B cell (primary cell): ENCODE results near the gene TRAM2. TPM values are rescaled to one million over a fixed set of nuclear protein-coding genes. Genes with fewer than 3 reads are reported as not detected.

Experiments
- ATAC-seq: fragments of 200-7000 bp; cut with Tn5 transposase; one replicate; pipeline ENCODE4 v1.10.0; 2021; ENCODE audit warnings: low read depth, mild to moderate bottlenecking, moderate number of reproducible peaks, moderate library complexity
- CTCF ChIA-PET: fragments of 350-600 bp; sonication (Branson Sonifier 250); formaldehyde crosslinking; loops from one replicate; lab custom pipeline; 2021; ENCODE audit warnings: antibody characterized with exemption, inconsistent platforms; lab: Charles Lee
- POLR2A ChIA-PET: fragments of 350-600 bp; sonication (Branson Sonifier 250); formaldehyde crosslinking; loops from one replicate; lab custom pipeline; 2021; ENCODE audit warnings: antibody characterized with exemption; lab: Charles Lee
- DNase-seq: peaks from one replicate; pipeline ENCODE4 v3.0.0; 2013
- H2AFZ ChIP-seq: 2 replicates; pipeline ENCODE4 v1.6.1; 2012; ENCODE audit warnings: mild to moderate bottlenecking, low read depth, low read length; ENCODE audit not compliant: insufficient read depth, poor library complexity, severe bottlenecking
- H3K27ac ChIP-seq, 2 donors: 1 replicate in 1 of 2; 2 replicates in 1 of 2; pipeline ENCODE4 v1.5.1; 2012 to 2013; ENCODE audit warnings: low read length in 2 of 2, mild to moderate bottlenecking in 2 of 2, moderate library complexity in 1 of 2
- H3K27me3 ChIP-seq, 4 experiments: fragments of 200-600 bp in 1 of 4; sonication (generic) in 1 of 4; replicated peaks in 1 of 4; 1 replicate in 2 of 4; 2 replicates in 2 of 4; pipeline versions ENCODE4 v1.6.1 to v1.7.0; 2013 to 2016; ENCODE audit warnings: low read length in 3 of 4, mild to moderate bottlenecking in 2 of 4, mixed read lengths in 1 of 4, moderate library complexity in 1 of 4; ENCODE audit not compliant: insufficient read depth in 4 of 4, control insufficient read depth in 3 of 4; ENCODE audit errors: control extremely low read depth in 1 of 4
- H3K36me3 ChIP-seq, 2 experiments: replicated peaks in 1 of 2; 1 replicate in 1 of 2; 2 replicates in 1 of 2; pipeline versions ENCODE4 v1.6.1 to v1.7.1; 2013; ENCODE audit warnings: low read length in 1 of 2; ENCODE audit not compliant: insufficient read depth in 2 of 2, control insufficient read depth in 1 of 2; ENCODE audit errors: control extremely low read depth in 1 of 2, extremely low read depth in 1 of 2
- H3K4me1 ChIP-seq, 2 donors: fragments of 200-600 bp in 1 of 2; sonication (generic) in 1 of 2; 1 replicate in 1 of 2; 2 replicates in 1 of 2; pipeline versions ENCODE4 v1.5.1 to v1.6.1; 2013 to 2017; ENCODE audit warnings: low read length in 2 of 2; ENCODE audit not compliant: control insufficient read depth in 2 of 2, insufficient read depth in 2 of 2
- H3K4me2 ChIP-seq: replicated peaks from 2 replicates; pipeline ENCODE3; 2012; ENCODE audit warnings: mild to moderate bottlenecking, low read depth, low read length; ENCODE audit not compliant: poor library complexity, severe bottlenecking
- H3K4me3 ChIP-seq, 5 experiments: fragments of 200-600 bp in 1 of 5; sonication (generic) in 1 of 5; 1 replicate in 3 of 5; 2 replicates in 2 of 5; pipeline versions ENCODE4 v1.5.1 to v1.7.0; 2011 to 2016; ENCODE audit warnings: low read length in 4 of 5, mild to moderate bottlenecking in 4 of 5, low read depth in 2 of 5, control low read depth in 1 of 5, moderate library complexity in 1 of 5; ENCODE audit not compliant: insufficient read depth in 1 of 5; ENCODE audit errors: control extremely low read depth in 1 of 5, extremely low read depth in 1 of 5
- H3K79me2 ChIP-seq: fragments of 200-600 bp; sonication (generic); one replicate; pipeline ENCODE4 v1.6.0; 2016; ENCODE audit warnings: low read length; ENCODE audit not compliant: control insufficient read depth, insufficient read depth
- H3K9ac ChIP-seq: fragments of 200-600 bp; sonication (generic); 2 replicates; pipeline ENCODE4 v1.6.1; 2017; ENCODE audit warnings: mild to moderate bottlenecking, low read length, moderate library complexity
- H3K9me3 ChIP-seq, 3 donors: one replicate each; pipeline versions ENCODE4 v1.6.1 to v1.7.1; 2013; ENCODE audit warnings: low read length in 2 of 3; ENCODE audit not compliant: control insufficient read depth in 2 of 3, insufficient read depth in 1 of 3; ENCODE audit errors: control extremely low read depth in 1 of 3
- H4K20me1 ChIP-seq: 2 replicates; pipeline ENCODE4 v1.6.0; 2012; ENCODE audit warnings: mild to moderate bottlenecking, low read length; ENCODE audit not compliant: insufficient read depth, control insufficient read depth, poor library complexity, severe bottlenecking
- H3K27ac Mint-ChIP-seq: one replicate; pipeline ENCODE4 v1.8.0; 2021; ENCODE audit warnings: mixed read lengths
- H3K27me3 Mint-ChIP-seq: one replicate; pipeline ENCODE4 v1.8.0; 2021; ENCODE audit warnings: mixed read lengths
- H3K4me1 Mint-ChIP-seq: one replicate; pipeline ENCODE4 v1.8.0; 2021; ENCODE audit warnings: mixed read lengths
- H3K4me3 Mint-ChIP-seq: one replicate; pipeline ENCODE4 v1.8.0; 2021; ENCODE audit warnings: mixed read lengths
- H3K9me3 Mint-ChIP-seq: one replicate; pipeline ENCODE4 v1.8.0; 2022; ENCODE audit warnings: mixed read lengths; ENCODE audit not compliant: insufficient read depth
- EZH2 ChIP-seq: IDR thresholded peaks from 2 replicates; pipeline ENCODE4 v1.6.1; 2012; ENCODE audit warnings: borderline replicate concordance, low read depth, mild to moderate bottlenecking, moderate library complexity, low read length; ENCODE audit not compliant: insufficient read depth, poor library complexity, severe bottlenecking
- WGBS: methylation state at CpG from one replicate; pipeline ENCODE4 v1.1.5; 2013; ENCODE audit warnings: missing lambda C conversion rate; ENCODE audit not compliant: insufficient coverage; 5-methylcytosine and 5-hydroxymethylcytosine counted together
- intact Hi-C: fragments of 100-400 bp; cut with micrococcal nuclease; formaldehyde crosslinking; loops from one replicate; pipeline ENCODE4 v1.10.0; 2022
- polyA plus RNA-seq: library from polyadenylated mRNA; depleted of rRNA; stranded (reverse); fragments of >200 nt; gene quantifications from 2 replicates; pipeline ENCODE4 v1.2.3, GENCODE V29; 2012
- total RNA-seq, 2 donors: library from RNA; stranded (reverse); fragments of 120-200 nt in 1 of 2; gene quantifications; 1 replicate in 1 of 2; 2 replicates in 1 of 2; pipeline versions ENCODE4 v1.2.3 to v1.2.4, GENCODE V29; 2013 to 2022
- TF ChIP-seq, protein P1 (sequence below): fragments of 200-600 bp; IDR thresholded peaks from one replicate; pipeline ENCODE4 v1.8.0; 2022; ENCODE audit warnings: antibody characterized with exemption, mild to moderate bottlenecking

TRAM2 gene
- total and polyA plus RNA-seq, 2 donors (not counting 1 experiment from before 2014, with no cell fraction given), result 9.0 to 13.3 TPM

DNA sequence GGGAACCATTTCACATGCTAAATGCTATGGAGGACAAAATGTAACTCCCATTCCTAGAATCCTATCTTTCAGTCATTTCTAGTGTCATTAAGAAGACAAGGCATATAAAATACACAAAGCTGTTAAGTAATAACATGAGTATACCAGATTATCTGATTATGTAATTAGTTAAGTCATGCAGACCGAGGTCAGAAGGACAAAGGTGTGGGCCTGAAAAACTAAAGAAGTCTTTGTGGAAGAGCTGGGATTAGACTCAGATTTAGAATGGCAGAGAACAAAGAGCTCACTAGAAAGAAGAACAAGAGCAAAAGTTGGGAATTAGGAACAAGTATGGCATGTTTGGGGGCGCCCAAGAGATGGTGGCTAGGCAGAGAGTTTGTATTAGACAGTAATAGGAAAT is 119.8 kb downstream of the TRAM2 start:
- DNase-seq, result no peak
- Histone ChIP-seq H3K4me1 (no peaks in the 10 kb centered on the region), H3K79me2 (no peaks in the 10 kb centered on the region), H3K9ac (no peak overlapping the region), H4K20me1 (no peaks in the 10 kb centered on the region), H3K36me3 (peaks cover 0 to 5% of the 10 kb centered on the region in 2 experiments), H3K27me3 (no peaks in the 10 kb centered on the region), H3K4me2 (no peak overlapping the region), H3K4me3 (no peak overlapping the region), H3K9me3 (no peaks in the 10 kb centered on the region), H3K27ac (no peak overlapping the region), H2AFZ (no peak overlapping the region)
- CTCF ChIA-PET, result no interaction called here
- H3K4me1 Mint-ChIP-seq, result no peaks in the 10 kb centered on the region
- H3K9me3 Mint-ChIP-seq, result peaks cover 3% of the 10 kb centered on the region
- WGBS, result 100% methylated on average over 2 of the region's 2 CpGs
- ATAC-seq, result no peak
- POLR2A ChIA-PET, result no interaction called here
- H3K27ac Mint-ChIP-seq, result no peak overlapping the region
- H3K27me3 Mint-ChIP-seq, result no peaks in the 10 kb centered on the region
- no peak overlapping the region for H3K4me3 Mint-ChIP-seq
- intact Hi-C loops, result no loop called here
- TF ChIP-seq EZH2, result no peak
- TF ChIP-seq, protein P1, sequence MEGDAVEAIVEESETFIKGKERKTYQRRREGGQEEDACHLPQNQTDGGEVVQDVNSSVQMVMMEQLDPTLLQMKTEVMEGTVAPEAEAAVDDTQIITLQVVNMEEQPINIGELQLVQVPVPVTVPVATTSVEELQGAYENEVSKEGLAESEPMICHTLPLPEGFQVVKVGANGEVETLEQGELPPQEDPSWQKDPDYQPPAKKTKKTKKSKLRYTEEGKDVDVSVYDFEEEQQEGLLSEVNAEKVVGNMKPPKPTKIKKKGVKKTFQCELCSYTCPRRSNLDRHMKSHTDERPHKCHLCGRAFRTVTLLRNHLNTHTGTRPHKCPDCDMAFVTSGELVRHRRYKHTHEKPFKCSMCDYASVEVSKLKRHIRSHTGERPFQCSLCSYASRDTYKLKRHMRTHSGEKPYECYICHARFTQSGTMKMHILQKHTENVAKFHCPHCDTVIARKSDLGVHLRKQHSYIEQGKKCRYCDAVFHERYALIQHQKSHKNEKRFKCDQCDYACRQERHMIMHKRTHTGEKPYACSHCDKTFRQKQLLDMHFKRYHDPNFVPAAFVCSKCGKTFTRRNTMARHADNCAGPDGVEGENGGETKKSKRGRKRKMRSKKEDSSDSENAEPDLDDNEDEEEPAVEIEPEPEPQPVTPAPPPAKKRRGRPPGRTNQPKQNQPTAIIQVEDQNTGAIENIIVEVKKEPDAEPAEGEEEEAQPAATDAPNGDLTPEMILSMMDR, result no peak

DNA sequence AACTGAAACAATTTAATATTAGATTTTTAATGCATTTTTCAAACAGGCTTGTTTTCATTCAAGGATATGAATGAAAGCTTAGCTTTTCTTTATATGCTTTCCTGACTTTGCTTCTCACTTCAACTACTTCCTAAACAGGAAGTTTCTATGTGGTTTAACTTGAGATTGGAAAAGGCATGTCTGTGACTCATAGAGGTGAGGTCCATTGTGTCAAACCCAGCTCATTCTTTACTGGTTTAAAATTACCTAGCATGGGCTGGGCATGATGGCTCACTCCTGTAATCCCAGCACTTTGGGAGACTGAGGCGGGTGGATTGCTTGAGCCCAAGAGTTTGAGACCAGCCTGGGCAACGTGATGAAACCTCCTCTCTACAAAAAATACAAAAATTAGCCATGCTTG is 122.3 kb downstream of the TRAM2 start:
- no peak overlapping the region for H2AFZ ChIP-seq
- no peak for DNase-seq

More for the DNA sequence above, 122.3 kb downstream of the TRAM2 start:
- Histone ChIP-seq H3K9me3 (peaks cover 0 to 7% (median 7%) of the 10 kb centered on the region in 3 donors), H3K79me2 (no peaks in the 10 kb centered on the region), H3K4me2 (no peak overlapping the region), H3K36me3 (peaks cover 0 to 5% of the 10 kb centered on the region in 2 experiments), H3K4me3 (no peak overlapping the region), H3K4me1 (no peaks in the 10 kb centered on the region), H4K20me1 (no peaks in the 10 kb centered on the region), H3K27me3 (no peaks in the 10 kb centered on the region), H3K9ac (no peak overlapping the region), H3K27ac (no peak overlapping the region)
- Mint-ChIP-seq H3K27ac (no peak overlapping the region), H3K4me3 (no peak overlapping the region), H3K27me3 (no peaks in the 10 kb centered on the region), H3K4me1 (no peaks in the 10 kb centered on the region), H3K9me3 (peaks cover 10% of the 10 kb centered on the region)
- POLR2A ChIA-PET, result no interaction called here
- no peak for TF ChIP-seq EZH2
- TF ChIP-seq, protein P1, result no peak
- intact Hi-C loops, result no loop called here
- ATAC-seq, result no peak
- no CpG with 5 or more reads among the region's 2 CpGs for WGBS
- CTCF ChIA-PET, result interaction anchor here (0.8 kb wide), 1 partner anchor 10 kb away, joined by 4 read pairs; no protein-coding TSS in a partner anchor

Other genes starting within 250 kb of the TRAM2 start
- gene PAQR8, start 214.9 kb downstream of the TRAM2 start, total RNA-seq, result 8.5 and 8.9 TPM in 2 replicates
- gene PAQR8, start 214.9 kb downstream of the TRAM2 start, polyA plus RNA-seq, result 1.3 and 2.3 TPM in 2 replicates
- 34.8 and 45.7 TPM in 2 replicates for gene EFHC1, start 156.7 kb downstream of the TRAM2 start, total RNA-seq
- 19.4 and 25.3 TPM in 2 replicates for gene EFHC1, start 156.7 kb downstream of the TRAM2 start, polyA plus RNA-seq
- gene TMEM14A, start 94.1 kb upstream of the TRAM2 start, total RNA-seq, result 5.9 and 9.5 TPM in 2 replicates
- 5.2 and 7.6 TPM in 2 replicates for gene TMEM14A, start 94.1 kb upstream of the TRAM2 start, polyA plus RNA-seq
- not detected in 2 replicates for gene GSTA2, start 186.4 kb upstream of the TRAM2 start, total RNA-seq
- not detected in 2 replicates for gene GSTA2, start 186.4 kb upstream of the TRAM2 start, polyA plus RNA-seq
- not detected in 2 replicates for gene GSTA1, start 226.8 kb upstream of the TRAM2 start, total RNA-seq
- gene GSTA1, start 226.8 kb upstream of the TRAM2 start, polyA plus RNA-seq, result not detected in 2 replicates